Epithelial cell of esophagus (primary cell): ENCODE data around the gene KAT7.

Source experiments
- DNase-seq: peaks from one replicate; pipeline ENCODE4 v3.0.0; 2010; ENCODE audit warnings: low read depth
- H3K4me3 ChIP-seq: 2 replicates; pipeline ENCODE4 v1.5.1; 2011; ENCODE audit warnings: mild to moderate bottlenecking, low read length, control low read depth
- TF ChIP-seq, protein P1 (sequence below): IDR thresholded peaks from 2 replicates; pipeline ENCODE4 v1.5.1; 2011; ENCODE audit warnings: low read depth, mild to moderate bottlenecking, low read length, control low read depth, inconsistent platforms; ENCODE audit not compliant: insufficient read depth; ENCODE audit errors: missing control alignments

The KAT7 gene

DNA sequence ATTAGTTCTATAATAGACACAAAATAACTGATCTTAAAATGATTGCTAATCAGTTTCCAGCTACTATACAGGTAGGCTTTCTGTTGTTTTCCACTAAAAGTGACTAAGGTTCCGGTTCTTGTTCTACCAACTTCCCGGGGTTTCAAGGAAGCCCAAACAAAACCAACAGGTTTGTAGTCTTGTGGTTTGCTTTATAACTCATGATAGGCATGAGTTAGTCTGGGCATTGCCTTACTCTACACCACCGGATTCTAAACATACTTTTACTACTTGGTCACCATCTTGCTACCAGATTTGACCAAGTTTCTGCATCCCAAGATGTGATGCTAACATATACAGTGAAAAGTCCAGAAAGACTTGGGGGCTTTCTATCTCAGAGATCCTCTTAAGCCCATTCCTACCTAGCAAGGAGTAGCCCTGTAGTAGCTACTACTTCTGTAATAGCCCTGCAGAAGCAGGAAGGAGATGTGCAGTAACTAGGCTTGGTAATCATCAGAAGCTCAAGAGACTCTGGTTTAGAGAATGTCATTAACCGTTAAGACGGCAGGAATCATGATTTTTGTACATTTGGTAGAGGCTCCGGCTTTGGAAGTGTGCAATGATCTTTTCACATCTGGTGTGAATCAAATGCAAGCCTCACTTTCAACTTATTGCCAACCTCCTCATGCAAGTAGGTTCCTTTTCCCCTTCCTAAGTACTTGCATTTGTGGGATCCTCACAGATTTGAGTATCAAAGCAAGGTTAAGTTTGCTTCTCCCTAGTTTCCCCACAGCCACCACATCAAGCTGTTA, 26.1 kb upstream of the KAT7 start:
- H3K4me3 ChIP-seq: no peak overlapping the region
- TF ChIP-seq, protein P1, sequence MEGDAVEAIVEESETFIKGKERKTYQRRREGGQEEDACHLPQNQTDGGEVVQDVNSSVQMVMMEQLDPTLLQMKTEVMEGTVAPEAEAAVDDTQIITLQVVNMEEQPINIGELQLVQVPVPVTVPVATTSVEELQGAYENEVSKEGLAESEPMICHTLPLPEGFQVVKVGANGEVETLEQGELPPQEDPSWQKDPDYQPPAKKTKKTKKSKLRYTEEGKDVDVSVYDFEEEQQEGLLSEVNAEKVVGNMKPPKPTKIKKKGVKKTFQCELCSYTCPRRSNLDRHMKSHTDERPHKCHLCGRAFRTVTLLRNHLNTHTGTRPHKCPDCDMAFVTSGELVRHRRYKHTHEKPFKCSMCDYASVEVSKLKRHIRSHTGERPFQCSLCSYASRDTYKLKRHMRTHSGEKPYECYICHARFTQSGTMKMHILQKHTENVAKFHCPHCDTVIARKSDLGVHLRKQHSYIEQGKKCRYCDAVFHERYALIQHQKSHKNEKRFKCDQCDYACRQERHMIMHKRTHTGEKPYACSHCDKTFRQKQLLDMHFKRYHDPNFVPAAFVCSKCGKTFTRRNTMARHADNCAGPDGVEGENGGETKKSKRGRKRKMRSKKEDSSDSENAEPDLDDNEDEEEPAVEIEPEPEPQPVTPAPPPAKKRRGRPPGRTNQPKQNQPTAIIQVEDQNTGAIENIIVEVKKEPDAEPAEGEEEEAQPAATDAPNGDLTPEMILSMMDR: no peak
- peak; percentile 81 for DNase-seq

DNA sequence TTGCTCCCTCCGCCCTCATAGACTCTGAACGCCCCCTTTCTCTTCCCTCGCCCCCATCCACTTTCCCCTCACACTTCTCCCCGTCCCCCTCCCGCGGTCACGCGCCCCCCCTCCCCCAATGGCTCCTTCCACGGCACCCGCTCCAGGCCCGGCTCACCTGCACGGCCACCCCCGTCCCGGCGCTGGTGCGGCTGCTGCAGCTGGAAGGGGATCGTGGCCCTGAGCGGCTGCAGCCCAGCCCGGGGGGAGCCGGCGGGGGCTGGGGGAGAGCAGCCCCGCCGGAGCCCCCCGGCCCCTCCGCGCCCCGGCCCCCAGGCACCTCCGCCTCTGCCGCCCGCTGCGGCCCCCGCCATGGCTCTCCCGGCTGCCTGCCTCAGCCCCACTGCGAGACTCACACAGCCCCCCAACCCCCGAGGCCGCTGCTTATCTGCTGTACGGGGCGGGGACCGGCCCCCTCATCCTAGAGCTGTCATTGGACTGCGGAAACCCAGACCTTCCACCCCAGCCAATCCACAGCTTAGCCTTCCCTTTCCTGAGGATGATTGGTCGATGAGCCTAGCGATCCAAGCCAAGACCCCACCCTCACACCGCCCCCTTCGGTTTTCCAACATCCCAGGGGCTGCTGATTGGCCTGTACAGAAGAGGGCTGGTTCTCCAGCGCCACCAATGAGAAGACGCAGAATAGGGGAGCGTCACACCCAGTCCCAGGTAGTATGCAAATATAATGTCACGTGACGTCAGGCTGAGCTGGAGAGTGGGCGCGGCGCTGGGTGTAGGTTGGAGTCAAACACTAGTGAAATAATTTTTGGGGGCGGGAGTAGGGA, 24.5 kb upstream of the KAT7 start, which contains the start of gene FAM117A:
TSS of gene FAM117A (minus strand) at position 397 of the 824 bp plus-strand sequence. CDS start at position 353, 44 bp downstream.
- TF ChIP-seq, protein P1: no peak
- H3K4me3 ChIP-seq: peak within 1 kb of the TSS; percentile 73
- DNase-seq: peak; percentile 100

DNA sequence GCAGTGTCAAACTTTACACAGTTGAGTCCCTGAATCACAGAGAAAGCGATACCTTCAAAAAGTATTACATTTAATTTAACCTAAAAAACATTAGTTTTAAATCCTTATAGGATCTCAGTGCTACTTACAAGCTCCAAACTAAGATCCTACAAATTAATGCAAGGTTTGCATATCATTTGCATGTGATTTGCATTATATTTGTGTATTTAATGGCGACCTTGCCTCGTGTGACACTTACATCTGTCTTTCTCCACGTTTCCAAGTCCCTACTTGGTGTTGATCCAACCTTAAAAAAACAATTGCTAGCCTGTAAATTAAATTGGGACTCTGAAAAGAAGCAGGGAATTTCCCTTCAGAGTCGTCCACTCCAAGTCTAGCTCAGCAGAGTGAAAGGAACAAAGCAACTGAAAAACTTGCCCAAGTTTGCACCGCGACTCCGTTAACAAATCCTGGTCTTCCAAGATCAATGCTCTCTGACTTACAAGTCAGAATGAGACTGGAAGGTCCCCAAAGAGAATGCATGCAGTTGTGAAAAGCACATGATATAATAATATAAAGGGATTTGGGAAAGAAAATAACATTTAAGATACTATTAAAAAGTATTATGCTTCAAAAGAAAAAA, 23.8 kb upstream of the KAT7 start:
- TF ChIP-seq, protein P1: no peak
- peak overlapping the region; percentile 73 for H3K4me3 ChIP-seq
- no peak for DNase-seq

DNA sequence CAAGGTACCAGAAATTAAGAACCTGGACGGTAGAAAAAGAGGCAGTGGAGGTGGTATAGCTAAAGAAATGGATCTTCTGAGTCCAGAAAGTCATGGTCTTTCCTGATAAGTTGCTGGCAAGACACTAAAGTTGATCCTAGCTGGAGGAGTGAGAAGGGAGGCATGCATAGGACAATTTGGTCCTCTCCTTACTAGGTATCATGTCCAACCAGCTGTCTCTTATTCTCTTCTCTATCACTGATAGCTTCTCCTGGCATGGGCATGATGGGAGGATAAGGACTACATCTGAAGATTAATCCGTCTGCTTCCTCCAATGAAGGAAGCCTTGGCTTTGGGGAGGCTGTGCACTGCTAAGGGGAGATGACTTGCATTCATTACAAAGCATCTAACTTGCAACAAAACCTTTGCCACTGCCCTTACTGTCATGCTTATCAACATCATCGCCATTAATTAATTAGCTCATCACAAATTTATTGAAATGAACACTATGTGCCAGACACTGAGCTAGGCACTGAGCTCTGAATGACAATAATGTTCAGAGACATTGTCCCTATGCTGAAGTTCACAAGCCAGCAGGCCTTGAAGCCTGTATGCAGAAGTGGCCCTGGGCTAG, 21.5 kb upstream of the KAT7 start:
- TF ChIP-seq, protein P1: no peak
- DNase-seq: no peak
- H3K4me3 ChIP-seq: no peak overlapping the region

DNA sequence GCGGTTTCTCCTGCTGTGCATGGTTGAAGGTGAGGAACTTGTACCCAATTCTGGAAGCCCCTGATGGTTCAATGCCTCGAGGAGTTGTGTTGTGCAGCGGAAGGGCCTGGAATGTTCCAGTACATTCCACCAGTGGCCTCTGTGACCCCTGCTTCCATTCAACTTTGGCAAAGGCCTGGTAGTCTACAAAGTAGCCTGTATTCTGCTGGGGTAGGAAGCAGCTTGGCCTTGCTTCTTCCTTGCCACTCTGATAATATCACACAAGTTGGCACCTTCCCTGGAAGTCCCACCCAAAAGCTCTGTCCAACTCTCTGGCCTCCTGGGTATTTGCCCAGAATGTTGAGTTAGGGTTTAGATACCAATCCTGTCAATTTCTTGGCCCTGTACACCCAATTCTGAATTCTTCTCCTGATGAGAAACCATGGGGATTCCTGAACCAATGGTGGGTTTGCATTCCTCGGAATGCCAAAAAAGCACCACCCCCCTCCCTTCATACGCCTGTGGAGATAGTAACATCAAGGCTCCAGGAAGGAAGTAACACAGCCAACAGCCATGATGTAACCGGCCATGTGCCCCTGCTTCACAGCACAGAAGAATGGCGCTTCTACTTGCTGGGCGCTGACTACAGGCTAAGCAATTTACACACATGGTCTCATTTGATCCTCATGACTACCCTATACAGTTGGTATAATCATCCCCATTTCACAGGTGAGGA, 12.8 kb upstream of the KAT7 start:
- no peak for DNase-seq
- H3K4me3 ChIP-seq: no peak overlapping the region
- TF ChIP-seq, protein P1: no peak

DNA sequence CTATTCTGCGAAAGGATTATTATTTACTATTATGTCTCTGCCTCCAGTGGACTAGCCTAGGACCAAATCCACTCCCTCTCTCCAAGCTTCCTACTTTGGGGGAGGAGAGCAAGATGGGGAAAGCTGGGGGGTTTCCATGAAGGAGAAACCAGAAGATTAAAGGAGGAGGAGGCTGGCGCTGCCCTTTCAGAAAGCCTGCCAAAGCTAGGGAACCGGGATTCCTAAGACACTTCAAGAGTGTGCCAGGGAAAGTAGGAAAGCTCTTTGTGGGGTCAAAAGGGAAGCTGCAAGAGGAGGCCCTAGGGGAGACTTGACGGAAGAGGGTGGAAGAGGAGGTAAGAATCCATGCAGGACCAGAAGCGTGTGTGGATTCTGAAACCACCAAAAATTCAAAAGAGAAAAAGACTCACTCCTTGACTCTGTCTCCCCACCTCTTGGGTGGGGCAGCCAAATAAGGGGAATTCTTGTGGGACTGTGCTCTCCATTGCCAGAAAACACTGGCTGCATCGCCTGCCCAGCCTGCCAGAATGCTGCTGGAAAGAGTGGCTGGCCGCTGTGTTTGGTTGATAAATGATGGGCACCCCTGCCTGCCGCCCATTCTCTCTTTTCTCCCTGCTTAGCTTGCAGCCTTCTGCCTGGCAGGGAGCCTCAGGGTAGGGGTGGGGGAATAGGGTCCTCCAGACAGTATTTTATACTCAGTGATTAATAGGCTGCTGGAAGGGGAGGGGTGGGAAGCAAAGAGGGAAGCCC, 11.8 kb upstream of the KAT7 start:
- TF ChIP-seq, protein P1: no peak
- no peak for DNase-seq
- H3K4me3 ChIP-seq: no peak overlapping the region
